GM10847 (cell line): ENCODE measurements around the gene C3orf33.

Source experiments
- POLR2A ChIP-seq: IDR thresholded peaks from 2 replicates; pipeline ENCODE4 v1.6.1; 2011; ENCODE audit not compliant: insufficient read length; ENCODE audit errors: extremely low read depth

The C3orf33 gene

DNA sequence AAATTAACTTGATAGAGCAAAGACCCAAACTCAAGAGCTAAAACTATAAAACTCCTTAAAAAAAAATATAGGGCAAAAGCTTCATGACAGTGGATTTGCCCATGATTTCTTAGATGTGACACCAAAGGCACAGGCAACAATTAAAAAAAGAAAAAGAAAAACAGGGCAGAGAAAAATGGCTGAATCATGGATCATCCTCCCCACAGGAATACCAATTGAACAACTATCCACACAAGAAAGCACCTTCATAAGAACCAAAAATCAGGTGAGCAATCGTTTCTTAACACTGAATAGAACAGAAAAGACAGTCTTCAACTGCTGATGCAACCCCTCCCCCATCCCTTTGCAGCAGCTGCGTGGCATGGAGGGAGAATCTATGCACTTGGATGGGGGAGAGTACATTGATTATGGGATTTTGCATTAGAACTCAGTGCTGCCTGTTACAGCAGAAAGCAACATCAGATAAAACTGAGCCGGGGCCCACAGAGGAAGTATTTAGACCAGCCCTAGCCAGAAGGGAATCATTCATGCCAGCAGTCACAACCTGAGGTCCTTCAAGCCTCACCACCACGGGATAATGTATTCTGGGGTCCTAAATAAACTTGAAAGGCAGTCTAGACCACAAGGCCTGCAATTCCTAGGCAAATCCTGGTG, 15.7 kb downstream of the C3orf33 start:
- TF ChIP-seq POLR2A = no peak

- no peak for TF ChIP-seq POLR2A
Observed at GRCh38 chr3:155785662-155786295, 20.3 kb downstream of the C3orf33 start.

GRCh38 chr3:155782390-155782953, 23.6 kb downstream of the C3orf33 start:
- TF ChIP-seq POLR2A = no peak

- no peak for TF ChIP-seq POLR2A
Observed at GRCh38 chr3:155780291-155780690, 25.8 kb downstream of the C3orf33 start.

GRCh38 chr3:155778462-155778861, 27.6 kb downstream of the C3orf33 start:
- no peak for TF ChIP-seq POLR2A

DNA sequence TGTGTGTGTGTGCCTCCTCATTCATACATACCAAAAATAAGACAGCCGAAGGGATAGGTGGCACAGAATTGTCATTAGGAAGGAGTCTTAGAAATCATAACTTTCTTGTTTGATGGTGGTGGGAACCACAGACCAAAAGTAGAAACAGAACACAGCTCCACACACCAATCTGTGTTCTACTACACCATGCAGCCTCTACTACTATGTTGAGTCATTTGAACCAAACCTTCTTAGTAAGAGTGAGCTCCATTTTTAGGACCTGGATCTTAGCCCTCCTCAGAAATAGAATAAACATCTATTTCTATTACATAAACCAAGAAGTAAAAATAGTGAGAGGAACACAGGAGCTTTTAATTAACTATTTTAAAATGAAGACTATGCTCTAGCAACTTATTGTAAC, 33.3 kb downstream of the C3orf33 start:
- TF ChIP-seq POLR2A = no peak

DNA sequence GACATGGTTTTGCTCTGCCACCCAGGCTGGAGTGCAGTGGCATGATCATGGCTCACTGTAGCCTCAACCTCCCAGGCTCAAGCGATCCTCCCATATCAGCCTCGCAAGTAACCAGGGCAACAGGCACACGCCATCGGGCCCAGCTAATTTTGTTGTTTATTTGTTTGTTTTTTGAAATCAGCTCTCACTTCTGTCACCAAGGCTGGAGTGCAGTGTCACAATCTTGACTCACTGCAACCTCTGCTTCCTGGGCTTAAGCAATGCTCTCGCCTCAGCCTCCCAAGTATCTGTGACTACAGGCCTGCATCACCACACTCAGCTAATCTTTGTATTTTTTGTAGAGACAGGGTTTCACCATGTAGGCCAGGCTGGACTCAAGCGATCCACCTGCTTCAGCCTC, 35.0 kb downstream of the C3orf33 start:
- no peak for TF ChIP-seq POLR2A

DNA sequence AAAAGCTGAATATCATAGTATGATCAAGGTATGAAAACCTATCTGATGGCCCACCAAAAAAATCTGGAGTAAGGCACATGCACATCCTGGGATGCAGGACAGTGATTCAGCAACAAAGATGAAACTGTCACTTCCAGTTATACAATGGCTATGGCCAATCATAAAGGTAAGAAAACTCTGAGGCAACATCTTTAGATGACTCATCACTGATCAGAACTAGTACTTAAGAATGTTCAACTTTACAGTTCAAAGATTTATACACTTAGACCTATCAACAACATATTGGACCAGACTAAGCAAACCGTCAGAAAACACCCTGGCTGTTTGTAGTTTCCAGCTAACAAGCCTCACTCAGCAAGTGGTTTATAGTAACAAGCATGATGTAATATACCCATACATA, 39.9 kb downstream of the C3orf33 start:
- no peak for TF ChIP-seq POLR2A

GRCh38 chr3:155763870-155764463, 42.1 kb downstream of the C3orf33 start:
- no peak for TF ChIP-seq POLR2A

- TF ChIP-seq POLR2A = no peak
Observed at GRCh38 chr3:155760653-155761052, 45.4 kb downstream of the C3orf33 start.

- no peak for TF ChIP-seq POLR2A
Observed at GRCh38 chr3:155757577-155757976, 48.5 kb downstream of the C3orf33 start.

- no peak for TF ChIP-seq POLR2A
Observed at GRCh38 chr3:155753038-155753639, 52.9 kb downstream of the C3orf33 start.

DNA sequence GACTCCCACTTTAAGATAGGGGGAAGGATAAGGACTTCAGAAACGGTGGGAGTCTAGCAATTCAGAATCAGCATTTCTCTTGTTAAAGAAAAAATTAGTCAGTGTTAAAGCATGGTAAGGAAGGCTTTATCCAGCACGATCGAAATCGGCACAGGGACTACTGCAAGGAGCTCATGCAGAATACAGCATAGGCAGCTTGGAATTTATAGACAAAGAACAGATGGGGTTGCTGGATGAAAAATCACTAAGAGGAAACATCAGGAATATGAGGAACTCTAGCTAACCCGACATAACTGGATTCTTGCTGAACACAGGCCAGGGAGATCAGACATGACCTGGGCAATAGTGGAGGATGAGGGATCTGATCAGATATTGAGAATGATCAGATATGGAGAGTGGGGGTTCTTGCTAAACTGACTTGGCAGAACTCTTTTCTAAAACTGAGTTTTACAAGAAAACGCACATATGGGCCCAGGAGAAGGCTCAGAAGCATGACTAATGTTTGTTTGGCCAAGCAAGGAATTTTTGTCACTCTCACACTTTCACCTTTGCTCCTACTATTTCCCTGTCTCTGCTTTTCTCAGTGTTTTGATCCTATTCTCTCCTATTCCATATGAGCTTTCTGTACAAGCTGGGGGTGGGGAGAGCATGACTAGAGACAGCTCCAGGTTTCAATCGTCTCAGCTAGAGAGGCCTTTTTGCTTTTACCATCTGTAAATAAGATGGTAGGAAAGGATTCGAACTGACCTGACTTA, 57.3 kb downstream of the C3orf33 start:
- no peak for TF ChIP-seq POLR2A

DNA sequence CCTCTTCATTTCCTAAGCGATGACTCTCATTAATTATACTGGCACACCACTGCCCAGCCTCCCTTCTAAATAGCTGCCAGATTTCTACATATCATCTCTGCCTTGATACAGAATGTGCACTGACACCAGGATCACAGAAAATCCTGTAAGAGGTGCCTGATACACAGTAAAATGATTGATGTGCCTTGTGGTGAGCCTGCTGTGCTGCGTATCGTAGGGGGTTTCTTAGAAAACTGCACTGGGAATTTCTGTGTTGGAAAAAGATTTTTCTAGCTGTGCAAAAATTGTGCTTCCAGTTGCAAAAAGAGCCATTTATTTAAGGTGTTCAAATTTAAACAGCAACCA, 58.2 kb downstream of the C3orf33 start:
- TF ChIP-seq POLR2A = no peak

- no peak for TF ChIP-seq POLR2A
Observed at GRCh38 chr3:155747286-155747945, 58.7 kb downstream of the C3orf33 start.

DNA sequence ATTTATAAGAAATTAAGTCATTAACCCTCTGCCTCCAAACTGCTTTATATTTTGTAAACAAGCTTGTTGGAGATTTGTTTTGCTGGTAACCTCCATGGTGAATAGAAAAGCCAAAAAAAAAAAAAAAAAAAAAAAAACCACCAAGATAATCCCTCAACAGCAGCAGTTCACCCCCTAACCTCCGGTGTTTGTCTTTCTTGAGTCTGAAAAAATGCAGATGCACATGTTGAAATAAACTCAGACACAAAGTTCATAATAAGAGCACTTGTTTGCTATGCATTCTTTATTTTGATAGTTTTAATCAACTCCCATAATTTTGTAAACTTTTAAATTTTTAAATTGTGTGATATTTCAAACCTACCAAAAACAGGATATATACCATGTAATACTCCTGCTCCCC, 59.4 kb downstream of the C3orf33 start:
- TF ChIP-seq POLR2A = no peak
